Suprapubic skin (tissue), 4 donors: ENCODE measurements around the gene WAPL.
A peak's percentile ranks its signal among the peaks of the same experiment; 100 is the strongest.

Experiments
- POLR2A ChIP-seq, 2 donors: fragments of 450-650 bp; IDR thresholded peaks; one replicate each; pipeline ENCODE4 v1.6.1; 2017; ENCODE audit warnings: antibody characterized with exemption in 2 of 2, mild to moderate bottlenecking in 2 of 2, moderate library complexity in 2 of 2
- POLR2AphosphoS5 ChIP-seq, 3 donors: sonication (generic); formaldehyde crosslinking; IDR thresholded peaks; one replicate each; pipeline ENCODE4 v1.6.1; 2017; ENCODE audit warnings: antibody characterized with exemption in 3 of 3

DNA sequence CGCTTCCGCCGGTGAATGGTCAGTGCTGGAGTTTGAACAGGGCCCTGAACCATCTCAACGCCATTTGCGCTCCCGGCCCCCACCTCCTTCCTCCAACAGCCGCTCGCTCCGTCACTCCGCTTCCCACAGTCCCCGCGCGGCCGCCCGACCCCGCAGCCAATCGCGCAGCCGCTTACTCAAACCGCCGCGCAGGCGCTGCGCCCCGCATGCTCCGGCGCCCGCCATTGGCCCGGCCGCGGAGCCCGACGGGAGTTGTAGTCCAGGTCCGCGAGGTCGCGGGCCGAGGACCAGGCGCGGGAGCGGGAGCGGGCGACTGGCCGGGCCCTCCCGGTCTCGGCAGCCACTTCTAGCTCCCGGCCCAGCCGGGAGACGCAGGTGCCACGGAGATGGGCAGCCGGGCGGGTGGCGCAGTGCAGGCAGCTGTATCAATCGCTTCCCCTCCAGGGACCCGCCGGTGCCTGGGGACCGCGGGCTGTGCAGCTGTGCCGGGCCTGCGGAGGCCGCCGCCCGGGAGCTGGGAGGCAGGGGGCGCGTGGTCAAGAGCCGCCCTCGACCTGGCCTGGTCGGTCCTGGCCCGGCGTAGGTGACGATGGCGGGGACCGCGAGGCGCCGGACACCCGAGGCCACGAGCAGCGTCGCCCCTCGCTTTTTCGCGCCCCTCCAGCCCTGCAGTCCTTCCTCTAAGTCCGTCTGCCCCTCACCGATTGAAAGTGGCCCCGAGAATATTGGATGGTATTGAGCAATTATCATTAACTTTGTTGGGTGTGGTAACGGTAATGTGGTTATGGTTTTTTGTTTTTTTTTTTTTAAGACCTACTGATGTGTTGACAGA is at the start of gene WAPL:
- TF ChIP-seq POLR2A (IDR thresholded peaks at IDR 0.05) (peak in 1 of 2 donors; percentile 77), POLR2AphosphoS5 (IDR thresholded peaks at IDR 0.05) (peak in 2 of 3 donors; percentile 12 to 13)
